H9 (cell line): Measurements from ENCODE around the gene PSG11. TPM values are rescaled to one million over a fixed set of nuclear protein-coding genes. Genes with fewer than 3 reads are reported as not detected.

Experiments
- DNase-seq: peaks from one replicate; pipeline ENCODE4 v3.0.0-alpha.2; 2017
- H2AFZ ChIP-seq: one replicate; pipeline ENCODE4 v1.6.1; 2013; ENCODE audit warnings: mild to moderate bottlenecking, low read length, control low read depth, moderate library complexity
- H2AK5ac ChIP-seq: 2 replicates; pipeline ENCODE4 v1.6.1; 2013; ENCODE audit warnings: low read length, control low read depth, mixed read lengths; ENCODE audit not compliant: insufficient read length
- H2BK120ac ChIP-seq: one replicate; pipeline ENCODE4 v1.6.1; 2013; ENCODE audit warnings: low read depth, mild to moderate bottlenecking, low read length, control low read depth, inconsistent platforms; ENCODE audit not compliant: poor library complexity, severe bottlenecking
- H2BK12ac ChIP-seq: 2 replicates; pipeline ENCODE4 v1.6.1; 2013; ENCODE audit warnings: low read length, control low read depth, mixed read lengths, low read depth; ENCODE audit not compliant: insufficient read length
- H2BK15ac ChIP-seq: 2 replicates; pipeline ENCODE4 v1.6.1; 2013; ENCODE audit warnings: low read depth, low read length, control low read depth
- H2BK20ac ChIP-seq: one replicate; pipeline ENCODE4 v1.6.1; 2013; ENCODE audit warnings: low read depth, mild to moderate bottlenecking, low read length, control low read depth, inconsistent platforms; ENCODE audit not compliant: poor library complexity, severe bottlenecking
- H2BK5ac ChIP-seq: 2 replicates; pipeline ENCODE4 v1.6.1; 2013; ENCODE audit warnings: low read length, control low read depth, mixed read lengths; ENCODE audit not compliant: insufficient read length
- H3K14ac ChIP-seq: 2 replicates; pipeline ENCODE4 v1.6.1; 2013; ENCODE audit warnings: low read length, control low read depth; ENCODE audit not compliant: insufficient read depth
- H3K18ac ChIP-seq: 2 replicates; pipeline ENCODE4 v1.6.1; 2013; ENCODE audit warnings: low read depth, mild to moderate bottlenecking, mixed read lengths, low read length, control low read depth; ENCODE audit not compliant: insufficient read length
- H3K23ac ChIP-seq: 2 replicates; pipeline ENCODE4 v1.6.1; 2013; ENCODE audit warnings: low read length, control low read depth, mixed read lengths, low read depth; ENCODE audit not compliant: insufficient read length
- H3K23me2 ChIP-seq: 2 replicates; pipeline ENCODE4 v1.6.1; 2013; ENCODE audit warnings: low read depth, mild to moderate bottlenecking, mixed read lengths, low read length, control low read depth; ENCODE audit not compliant: insufficient read length, poor library complexity, severe bottlenecking
- H3K27ac ChIP-seq: 2 replicates; pipeline ENCODE4 v1.5.1; 2013; ENCODE audit warnings: low read length, control low read depth, mixed read lengths, low read depth; ENCODE audit not compliant: insufficient read length
- H3K27me3 ChIP-seq: 2 replicates; pipeline ENCODE4 v1.6.1; 2013; ENCODE audit warnings: low read length, control low read depth, inconsistent platforms; ENCODE audit not compliant: insufficient read depth
- H3K4ac ChIP-seq: 2 replicates; pipeline ENCODE4 v1.6.1; 2013; ENCODE audit warnings: low read depth, mild to moderate bottlenecking, control low read depth, inconsistent platforms, low read length, moderate library complexity
- H3K4me1 ChIP-seq: 2 replicates; pipeline ENCODE4 v1.6.1; 2013; ENCODE audit warnings: low read length, control low read depth, inconsistent platforms; ENCODE audit not compliant: insufficient read depth
- H3K4me2 ChIP-seq: 2 replicates; pipeline ENCODE4 v1.6.1; 2013; ENCODE audit warnings: low read length, control low read depth, mixed read lengths; ENCODE audit not compliant: insufficient read length, insufficient read depth
- H3K56ac ChIP-seq: 2 replicates; pipeline ENCODE4 v1.6.1; 2013; ENCODE audit warnings: low read depth, mild to moderate bottlenecking, mixed read lengths, low read length, control low read depth; ENCODE audit not compliant: insufficient read length
- H3K79me1 ChIP-seq: 2 replicates; pipeline ENCODE4 v1.6.1; 2013; ENCODE audit warnings: low read depth, mild to moderate bottlenecking, moderate library complexity, low read length, control low read depth, inconsistent platforms; ENCODE audit not compliant: insufficient read depth, poor library complexity, severe bottlenecking
- H3K79me2 ChIP-seq: 2 replicates; pipeline ENCODE4 v1.6.1; 2013; ENCODE audit warnings: low read length, control low read depth, inconsistent platforms; ENCODE audit not compliant: insufficient read depth
- H3K9ac ChIP-seq: 2 replicates; pipeline ENCODE4 v1.6.1; 2013; ENCODE audit warnings: low read length, control low read depth, mixed read lengths; ENCODE audit not compliant: insufficient read length; ENCODE audit errors: extremely low read depth
- H3K9me3 ChIP-seq: one replicate; pipeline ENCODE4 v1.6.1; 2013; ENCODE audit warnings: low read depth, low read length, inconsistent platforms; ENCODE audit not compliant: control insufficient read depth
- H3T11ph ChIP-seq: one replicate; pipeline ENCODE4 v1.6.1; 2013; ENCODE audit warnings: mild to moderate bottlenecking, low read length, control low read depth, inconsistent platforms
- H4K20me1 ChIP-seq: one replicate; pipeline ENCODE4 v1.6.1; 2013; ENCODE audit not compliant: control insufficient read depth, insufficient read length, insufficient read depth
- H4K5ac ChIP-seq: 2 replicates; pipeline ENCODE4 v1.6.1; 2013; ENCODE audit warnings: low read depth, mild to moderate bottlenecking, mixed read lengths, low read length, control low read depth; ENCODE audit not compliant: insufficient read length
- H4K8ac ChIP-seq: replicated peaks from 2 replicates; pipeline ENCODE4 v1.6.1; 2013; ENCODE audit warnings: low read length, control low read depth, mixed read lengths, low read depth; ENCODE audit not compliant: insufficient read length
- H4K91ac ChIP-seq: 2 replicates; pipeline ENCODE4 v1.6.1; 2013; ENCODE audit warnings: low read depth, mild to moderate bottlenecking, moderate library complexity, mixed read lengths, low read length, control low read depth; ENCODE audit not compliant: insufficient read length
- H3K27ac Mint-ChIP-seq, 3 experiments: 2 replicates in 2 of 3; 3 replicates in 1 of 3; pipeline ENCODE4 v1.8.0; 2020 to 2021; ENCODE audit warnings: mixed read lengths in 3 of 3, mild to moderate bottlenecking in 1 of 3, moderate library complexity in 1 of 3
- H3K27me3 Mint-ChIP-seq: 2 replicates; pipeline ENCODE4 v1.8.0; 2021; ENCODE audit warnings: low read depth, mild to moderate bottlenecking, moderate library complexity, mixed read lengths
- H3K36me3 Mint-ChIP-seq, 3 experiments: 2 replicates in 2 of 3; 3 replicates in 1 of 3; pipeline ENCODE4 v1.8.0; 2020 to 2021; ENCODE audit warnings: low read depth in 3 of 3, mixed read lengths in 3 of 3; ENCODE audit not compliant: insufficient read depth in 1 of 3
- H3K4me1 Mint-ChIP-seq, 2 experiments: 2 replicates each; pipeline ENCODE4 v1.8.0; 2020; ENCODE audit warnings: mixed read lengths in 2 of 2
- H3K4me3 Mint-ChIP-seq, 2 experiments: 2 replicates in 1 of 2; 3 replicates in 1 of 2; pipeline ENCODE4 v1.8.0; 2020 to 2021; ENCODE audit warnings: mild to moderate bottlenecking in 2 of 2, mixed read lengths in 2 of 2, moderate library complexity in 1 of 2
- H3K9me3 Mint-ChIP-seq, 2 experiments: 2 replicates in 1 of 2; 3 replicates in 1 of 2; pipeline ENCODE4 v1.8.0; 2020; ENCODE audit warnings: mild to moderate bottlenecking in 2 of 2, mixed read lengths in 2 of 2, moderate library complexity in 1 of 2
- WGBS: extraction: QIAGEN DNeasy Blood & Tissue Kit; methylation state at CpG from one replicate; pipeline ENCODE4 v1.1.7; 2013; ENCODE audit warnings: missing lambda C conversion rate, low lambda C conversion rate, mixed read lengths; ENCODE audit not compliant: insufficient read length; ENCODE audit errors: extremely low coverage; 5-methylcytosine and 5-hydroxymethylcytosine counted together
- total RNA-seq: library from RNA; stranded (reverse); gene quantifications from 2 replicates; pipeline ENCODE4 v1.2.1, GENCODE V29; 2021
- TF ChIP-seq, protein P1 (sequence below): fragments of 200-600 bp; sonication (generic); conservative IDR thresholded peaks from 3 replicates; pipeline ENCODE4 v1.8.0; 2021; ENCODE audit warnings: antibody characterized with exemption, mild to moderate bottlenecking

Gene PSG11
- total RNA-seq, 1 experiment from 2014 or later: not detected

GRCh38 chr19:42965176-42965575 lies 61.1 kb downstream of the PSG11 start:
- H3K27me3 ChIP-seq: no peaks in the 10 kb centered on the region
- WGBS: no CpG with 5 or more reads among the region's 2 CpGs
- no peaks in the 10 kb centered on the region for H3K79me1 ChIP-seq
- peaks cover 0 to 15% (median 9%) of the 10 kb centered on the region in 3 experiments; a peak in 5 of 7 replicates for H3K36me3 Mint-ChIP-seq
- no peak overlapping the region for H3K56ac ChIP-seq
- H2BK120ac ChIP-seq: no peak overlapping the region
- H3K18ac ChIP-seq: no peak overlapping the region
- H3K9me3 ChIP-seq: peaks cover 63% of the 10 kb centered on the region
- H3K79me2 ChIP-seq: no peaks in the 10 kb centered on the region
- H3T11ph ChIP-seq: no peak overlapping the region
- H2BK12ac ChIP-seq: no peak overlapping the region
- no peaks in the 10 kb centered on the region; the same call in 1 of the 2 replicates for H3K27me3 Mint-ChIP-seq
- H4K20me1 ChIP-seq: no peaks in the 10 kb centered on the region
- H3K14ac ChIP-seq: no peak overlapping the region
- peaks cover 89 to 92% of the 10 kb centered on the region in 2 experiments for H3K9me3 Mint-ChIP-seq
- no peak overlapping the region for H3K27ac ChIP-seq
- no peak overlapping the region for H4K8ac ChIP-seq
- H4K5ac ChIP-seq: no peak overlapping the region
- no peaks in the 10 kb centered on the region for H3K4me1 Mint-ChIP-seq
- no peak overlapping the region for H3K9ac ChIP-seq
- DNase-seq: no peak
- no peak overlapping the region for H2BK5ac ChIP-seq
- no peak overlapping the region for H2AFZ ChIP-seq
- TF ChIP-seq, protein P1, sequence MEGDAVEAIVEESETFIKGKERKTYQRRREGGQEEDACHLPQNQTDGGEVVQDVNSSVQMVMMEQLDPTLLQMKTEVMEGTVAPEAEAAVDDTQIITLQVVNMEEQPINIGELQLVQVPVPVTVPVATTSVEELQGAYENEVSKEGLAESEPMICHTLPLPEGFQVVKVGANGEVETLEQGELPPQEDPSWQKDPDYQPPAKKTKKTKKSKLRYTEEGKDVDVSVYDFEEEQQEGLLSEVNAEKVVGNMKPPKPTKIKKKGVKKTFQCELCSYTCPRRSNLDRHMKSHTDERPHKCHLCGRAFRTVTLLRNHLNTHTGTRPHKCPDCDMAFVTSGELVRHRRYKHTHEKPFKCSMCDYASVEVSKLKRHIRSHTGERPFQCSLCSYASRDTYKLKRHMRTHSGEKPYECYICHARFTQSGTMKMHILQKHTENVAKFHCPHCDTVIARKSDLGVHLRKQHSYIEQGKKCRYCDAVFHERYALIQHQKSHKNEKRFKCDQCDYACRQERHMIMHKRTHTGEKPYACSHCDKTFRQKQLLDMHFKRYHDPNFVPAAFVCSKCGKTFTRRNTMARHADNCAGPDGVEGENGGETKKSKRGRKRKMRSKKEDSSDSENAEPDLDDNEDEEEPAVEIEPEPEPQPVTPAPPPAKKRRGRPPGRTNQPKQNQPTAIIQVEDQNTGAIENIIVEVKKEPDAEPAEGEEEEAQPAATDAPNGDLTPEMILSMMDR: no peak
- H3K27ac Mint-ChIP-seq: no peak overlapping the region; a peak in 1 of 7 replicates
- no peak overlapping the region for H2BK20ac ChIP-seq
- H3K23me2 ChIP-seq: no peaks in the 10 kb centered on the region
- no peak overlapping the region for H3K23ac ChIP-seq
- no peak overlapping the region for H2BK15ac ChIP-seq
- H4K91ac ChIP-seq: no peak overlapping the region
- H3K4me1 ChIP-seq: no peaks in the 10 kb centered on the region
- H3K4ac ChIP-seq: no peak overlapping the region
- H3K4me3 Mint-ChIP-seq: no peak overlapping the region
- H2AK5ac ChIP-seq: no peak overlapping the region
- no peak overlapping the region for H3K4me2 ChIP-seq
